Panc1 (cell line): Measurements from ENCODE around the gene BAHCC1.

ENCODE experiments used
- CTCF ChIP-seq: fragments of 450-650 bp; IDR thresholded peaks from 2 replicates; pipeline ENCODE4 v1.5.1; 2017; ENCODE audit warnings: mild to moderate bottlenecking
- POLR2AphosphoS5 ChIP-seq: IDR thresholded peaks from 2 replicates; pipeline ENCODE4 v1.6.1; 2012; ENCODE audit warnings: mild to moderate bottlenecking, low read depth, low read length, moderate library complexity
- SIN3A ChIP-seq: IDR thresholded peaks from 2 replicates; pipeline ENCODE4 v1.6.1; 2012; ENCODE audit warnings: low read depth, mild to moderate bottlenecking, low read length, moderate library complexity, borderline replicate concordance; ENCODE audit not compliant: insufficient read depth

- no peak for TF ChIP-seq CTCF
- TF ChIP-seq POLR2AphosphoS5: 0 out of 2 replicates have a peak, but pooled peaks have one; percentile 2
- no peak for TF ChIP-seq SIN3A
Observed at GRCh38 chr17:81406117-81406953, 11.1 kb downstream of the BAHCC1 start.
